ENCODE measurements around the gene TOGARAM2.

TOGARAM2 gene

DNA sequence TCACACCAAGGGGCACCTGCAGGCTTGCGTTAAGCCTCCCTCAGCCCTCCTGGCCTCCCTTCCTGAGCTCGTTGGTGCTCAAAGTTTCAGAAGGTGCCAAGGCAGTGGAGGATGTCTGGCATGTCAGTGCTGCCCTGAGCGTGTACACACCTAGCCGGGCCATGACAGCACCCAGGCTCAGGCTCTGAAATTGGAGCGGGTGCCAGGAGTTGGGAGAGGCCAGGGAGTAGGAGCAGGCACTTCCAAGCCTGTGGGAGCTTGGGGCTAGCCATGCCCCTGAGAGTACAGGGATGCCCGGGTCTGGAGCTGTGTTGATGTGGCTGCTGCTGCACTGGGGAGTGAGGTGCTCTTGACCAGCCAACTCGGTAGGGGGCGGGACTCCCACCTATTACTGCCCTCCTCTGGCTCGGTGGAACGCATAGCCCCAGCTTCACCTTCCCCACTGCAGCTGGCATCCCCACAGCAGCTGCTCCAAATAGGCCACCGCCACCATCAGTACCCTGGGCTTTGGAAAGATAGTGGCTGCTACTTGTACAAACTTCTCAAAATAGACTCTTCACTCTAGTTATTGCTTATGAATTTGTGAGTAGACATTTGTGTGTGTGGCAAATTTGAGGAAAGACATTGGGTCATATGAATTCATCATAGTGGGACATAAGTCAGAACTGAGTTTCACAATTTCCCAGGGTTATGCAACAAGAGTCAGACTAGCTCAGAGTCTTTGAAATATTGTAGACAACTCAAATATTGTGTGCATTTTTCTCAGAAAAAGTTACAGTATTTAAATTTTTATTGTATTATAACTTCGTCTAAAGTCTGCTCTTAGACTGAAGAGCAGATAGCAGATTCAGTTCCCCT, 100.0 kb downstream of the TOGARAM2 start:
- TF ChIP-seq EGR1 (IDR thresholded peaks at IDR 0.05) (no peak), TEAD4 (IDR thresholded peaks at IDR 0.05) (no peak), RAD21 (IDR thresholded peaks at IDR 0.05; ENCODE audit: low read depth) (no peak), TCF12 (IDR thresholded peaks at IDR 0.05; ENCODE audit: low read depth) (no peak)

- TF ChIP-seq FOXM1 (IDR thresholded peaks at IDR 0.05; ENCODE audit: borderline replicate concordance, low read depth): no peak
These were observed 101.9 kb downstream of the TOGARAM2 start for GRCh38 chr2:29082804-29083495.

GRCh38 chr2:29084554-29084953, 103.5 kb downstream of the TOGARAM2 start:
- TF ChIP-seq NFIC (IDR thresholded peaks at IDR 0.05) (no peak), ZBTB7A (IDR thresholded peaks at IDR 0.05; ENCODE audit: low read depth) (no peak), CEBPB (IDR thresholded peaks at IDR 0.05) (no peak), YY1 (IDR thresholded peaks at IDR 0.05; ENCODE audit: low read depth) (no peak), USF1 (IDR thresholded peaks at IDR 0.05) (no peak), TEAD4 (IDR thresholded peaks at IDR 0.05) (no peak)
- TF ChIP-seq, protein P1, sequence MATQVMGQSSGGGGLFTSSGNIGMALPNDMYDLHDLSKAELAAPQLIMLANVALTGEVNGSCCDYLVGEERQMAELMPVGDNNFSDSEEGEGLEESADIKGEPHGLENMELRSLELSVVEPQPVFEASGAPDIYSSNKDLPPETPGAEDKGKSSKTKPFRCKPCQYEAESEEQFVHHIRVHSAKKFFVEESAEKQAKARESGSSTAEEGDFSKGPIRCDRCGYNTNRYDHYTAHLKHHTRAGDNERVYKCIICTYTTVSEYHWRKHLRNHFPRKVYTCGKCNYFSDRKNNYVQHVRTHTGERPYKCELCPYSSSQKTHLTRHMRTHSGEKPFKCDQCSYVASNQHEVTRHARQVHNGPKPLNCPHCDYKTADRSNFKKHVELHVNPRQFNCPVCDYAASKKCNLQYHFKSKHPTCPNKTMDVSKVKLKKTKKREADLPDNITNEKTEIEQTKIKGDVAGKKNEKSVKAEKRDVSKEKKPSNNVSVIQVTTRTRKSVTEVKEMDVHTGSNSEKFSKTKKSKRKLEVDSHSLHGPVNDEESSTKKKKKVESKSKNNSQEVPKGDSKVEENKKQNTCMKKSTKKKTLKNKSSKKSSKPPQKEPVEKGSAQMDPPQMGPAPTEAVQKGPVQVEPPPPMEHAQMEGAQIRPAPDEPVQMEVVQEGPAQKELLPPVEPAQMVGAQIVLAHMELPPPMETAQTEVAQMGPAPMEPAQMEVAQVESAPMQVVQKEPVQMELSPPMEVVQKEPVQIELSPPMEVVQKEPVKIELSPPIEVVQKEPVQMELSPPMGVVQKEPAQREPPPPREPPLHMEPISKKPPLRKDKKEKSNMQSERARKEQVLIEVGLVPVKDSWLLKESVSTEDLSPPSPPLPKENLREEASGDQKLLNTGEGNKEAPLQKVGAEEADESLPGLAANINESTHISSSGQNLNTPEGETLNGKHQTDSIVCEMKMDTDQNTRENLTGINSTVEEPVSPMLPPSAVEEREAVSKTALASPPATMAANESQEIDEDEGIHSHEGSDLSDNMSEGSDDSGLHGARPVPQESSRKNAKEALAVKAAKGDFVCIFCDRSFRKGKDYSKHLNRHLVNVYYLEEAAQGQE (IDR thresholded peaks at IDR 0.05; ENCODE audit: low read depth): no peak

DNA sequence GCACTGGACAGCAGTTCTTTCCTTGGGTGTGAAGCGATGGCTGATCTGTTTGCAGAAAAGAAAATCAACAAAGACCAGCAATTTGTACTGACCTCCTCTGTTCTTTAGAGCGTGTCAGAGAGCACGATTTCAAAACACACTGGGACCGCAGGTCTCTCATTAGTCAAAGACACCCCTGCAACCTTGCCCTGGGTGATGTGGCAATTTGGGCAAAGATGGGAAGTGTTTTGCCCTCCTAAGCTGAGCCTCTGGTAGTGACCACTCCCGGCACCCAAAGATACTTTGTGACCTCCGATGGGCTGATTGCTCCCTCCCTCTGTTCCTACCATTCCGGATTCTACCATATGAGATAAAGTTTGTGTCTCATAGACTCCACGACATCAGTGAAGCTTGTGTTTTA, 115.9 kb downstream of the TOGARAM2 start:
- TF ChIP-seq EP300 (IDR thresholded peaks at IDR 0.05; ENCODE audit: borderline replicate concordance) (no peak), CREB1 (IDR thresholded peaks at IDR 0.05; ENCODE audit: low read depth) (no peak), TAF1 (IDR thresholded peaks at IDR 0.05; ENCODE audit: low read depth) (no peak), USF1 (IDR thresholded peaks at IDR 0.05) (no peak), TEAD4 (IDR thresholded peaks at IDR 0.05) (no peak), RAD21 (IDR thresholded peaks at IDR 0.05; ENCODE audit: low read depth) (no peak), TCF12 (IDR thresholded peaks at IDR 0.05; ENCODE audit: low read depth) (no peak), CEBPB (IDR thresholded peaks at IDR 0.05) (no peak), ZBTB7A (IDR thresholded peaks at IDR 0.05; ENCODE audit: low read depth) (no peak), EGR1 (IDR thresholded peaks at IDR 0.05) (no peak), MAX (IDR thresholded peaks at IDR 0.05) (no peak), NFIC (IDR thresholded peaks at IDR 0.05) (no peak), YY1 (IDR thresholded peaks at IDR 0.05; ENCODE audit: low read depth) (no peak), FOXM1 (IDR thresholded peaks at IDR 0.05; ENCODE audit: borderline replicate concordance, low read depth) (no peak)
- TF ChIP-seq, protein P1 (IDR thresholded peaks at IDR 0.05; ENCODE audit: low read depth): no peak

DNA sequence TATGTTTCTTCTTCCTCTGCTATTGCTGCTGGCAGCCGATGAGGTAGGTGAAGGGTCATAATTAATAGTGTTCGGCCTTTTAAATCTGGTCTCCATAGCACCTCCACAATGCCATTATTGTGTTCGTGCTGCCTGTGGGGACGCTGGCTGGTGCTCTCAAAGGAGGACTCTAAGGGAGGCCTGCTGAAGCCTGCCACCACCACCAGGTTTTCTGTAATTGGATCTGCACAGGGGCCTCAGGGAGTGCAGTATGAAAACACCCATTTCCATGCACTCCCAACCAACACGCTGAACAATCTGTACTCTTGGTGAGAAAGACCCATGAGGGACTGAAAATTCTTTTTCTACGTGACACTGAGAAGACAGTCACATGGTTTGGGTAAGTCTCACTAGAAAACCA, 116.5 kb downstream of the TOGARAM2 start:
- TF ChIP-seq, protein P1 (IDR thresholded peaks at IDR 0.05; ENCODE audit: low read depth): no peak
- TF ChIP-seq CEBPB (IDR thresholded peaks at IDR 0.05) (no peak), ZBTB7A (IDR thresholded peaks at IDR 0.05; ENCODE audit: low read depth) (no peak), USF1 (IDR thresholded peaks at IDR 0.05) (no peak), TAF1 (IDR thresholded peaks at IDR 0.05; ENCODE audit: low read depth) (no peak), EGR1 (IDR thresholded peaks at IDR 0.05) (no peak), EP300 (IDR thresholded peaks at IDR 0.05; ENCODE audit: borderline replicate concordance) (no peak), FOXM1 (IDR thresholded peaks at IDR 0.05; ENCODE audit: borderline replicate concordance, low read depth) (no peak), MAX (IDR thresholded peaks at IDR 0.05) (no peak), TEAD4 (IDR thresholded peaks at IDR 0.05) (no peak), RAD21 (IDR thresholded peaks at IDR 0.05; ENCODE audit: low read depth) (no peak)
